Coronary artery (tissue), 2 donors: ENCODE data around the gene TPTE.
"Not testable (repeated sequence)": the region's sequence is repeated elsewhere in the genome, so short reads cannot be mapped to it uniquely, and the experiment has no call there.

Experiments
- DNase-seq: peaks from one replicate; pipeline ENCODE4 v3.0.0-alpha.2; 2017; ENCODE audit warnings: low spot score
- H3K27ac ChIP-seq, 2 donors: fragments of 200-600 bp; sonication (generic); one replicate each; pipeline ENCODE4 v1.5.1; 2016 to 2019
- H3K4me3 ChIP-seq: fragments of 200-600 bp; sonication (generic); 2 replicates; pipeline ENCODE4 v1.5.1; 2016; ENCODE audit warnings: mild to moderate bottlenecking, moderate library complexity
- CTCF ChIP-seq: fragments of 200-600 bp; sonication (generic); IDR thresholded peaks from one replicate; pipeline ENCODE4 v1.5.1; 2019; ENCODE audit warnings: antibody characterized with exemption

The TPTE gene

DNA sequence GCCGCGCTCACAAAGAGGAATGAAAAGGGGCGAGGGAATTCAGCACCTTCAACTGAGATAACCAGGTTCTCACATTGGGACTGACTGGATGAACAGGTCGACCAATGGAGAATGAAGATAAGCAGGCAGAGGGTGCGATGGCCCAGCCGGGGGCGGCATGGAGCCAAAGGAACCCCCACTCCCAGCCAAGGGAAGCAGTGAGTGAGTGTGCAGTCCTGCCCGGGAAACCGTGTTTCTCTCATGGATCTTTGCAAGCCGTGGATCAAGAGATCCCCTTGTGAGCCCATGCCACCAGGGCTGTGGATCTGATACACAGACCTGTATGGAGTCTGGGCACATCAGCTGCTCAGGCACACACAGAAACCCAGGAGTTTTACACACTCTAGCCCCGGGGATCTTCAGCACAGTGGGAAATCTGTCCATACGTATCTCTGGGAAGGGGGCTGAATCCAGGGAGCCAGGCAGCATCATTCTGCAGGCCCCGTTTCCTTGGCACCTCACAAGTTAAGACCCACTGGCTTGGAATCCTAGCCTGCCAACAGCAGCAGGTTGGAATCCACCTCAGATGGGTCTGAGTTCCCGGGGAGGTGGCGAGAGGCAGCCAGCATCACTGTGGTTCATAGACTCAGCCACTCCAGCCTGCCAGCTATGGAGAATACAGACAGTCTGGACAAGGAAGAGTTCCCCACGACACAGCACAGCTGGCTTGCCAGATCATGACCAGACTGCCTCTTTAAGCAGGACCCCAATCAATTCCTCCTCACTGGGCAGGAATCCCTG, 53.3 kb downstream of the TPTE start:
- DNase-seq, H3K27ac ChIP-seq: not testable (repeated sequence)

DNA sequence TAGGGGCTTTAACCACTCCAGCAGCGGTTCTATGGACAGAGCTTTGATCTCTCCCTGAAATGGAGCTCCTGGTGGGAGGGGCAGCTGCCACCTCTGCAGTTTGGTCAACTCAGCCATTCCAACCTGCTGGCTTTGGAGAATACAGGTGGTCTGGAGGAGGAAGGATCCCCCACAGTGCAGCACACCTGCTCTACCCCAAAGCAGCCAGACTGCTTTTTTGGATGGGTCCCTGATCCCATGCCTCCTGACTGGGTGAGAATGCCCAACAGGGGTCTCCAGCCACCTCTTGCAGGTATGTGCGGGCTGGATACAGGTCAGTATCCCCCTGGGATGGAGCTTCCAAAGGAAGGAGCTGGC, 53.9 kb downstream of the TPTE start:
- Histone ChIP-seq H3K4me3 (no peak overlapping the region), H3K27ac (no peak overlapping the region)
- DNase-seq, result no peak
- TF ChIP-seq CTCF, result no peak

More for the DNA sequence above, 53.3 kb downstream of the TPTE start:
- not testable (repeated sequence) for H3K4me3 ChIP-seq

GRCh38 chr21:10578910-10579309, 57.5 kb downstream of the TPTE start:
- DNase-seq, H3K4me3 ChIP-seq, H3K27ac ChIP-seq: not testable (repeated sequence)

DNA sequence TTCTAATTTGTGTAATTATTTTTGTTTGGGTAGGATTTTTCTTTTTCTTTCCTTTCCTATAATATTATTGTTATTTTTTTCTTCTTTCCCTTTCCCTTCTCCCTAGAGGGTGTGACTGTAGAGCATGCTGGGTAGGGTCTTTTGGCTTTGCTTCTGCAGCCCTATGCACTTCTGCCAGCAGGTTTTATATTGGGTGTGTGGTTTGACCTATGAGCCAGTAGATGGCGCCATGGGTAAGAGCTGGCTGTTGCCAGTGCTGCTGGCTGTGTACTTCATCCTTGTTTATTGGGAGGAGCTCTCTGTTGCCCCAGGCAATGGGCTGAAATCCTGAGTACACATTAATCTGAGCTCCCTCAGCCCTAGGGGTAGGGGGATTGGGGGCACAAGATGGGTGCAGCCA, 67.7 kb downstream of the TPTE start:
- H3K4me3 ChIP-seq, H3K27ac ChIP-seq, DNase-seq: not testable (repeated sequence)

DNA sequence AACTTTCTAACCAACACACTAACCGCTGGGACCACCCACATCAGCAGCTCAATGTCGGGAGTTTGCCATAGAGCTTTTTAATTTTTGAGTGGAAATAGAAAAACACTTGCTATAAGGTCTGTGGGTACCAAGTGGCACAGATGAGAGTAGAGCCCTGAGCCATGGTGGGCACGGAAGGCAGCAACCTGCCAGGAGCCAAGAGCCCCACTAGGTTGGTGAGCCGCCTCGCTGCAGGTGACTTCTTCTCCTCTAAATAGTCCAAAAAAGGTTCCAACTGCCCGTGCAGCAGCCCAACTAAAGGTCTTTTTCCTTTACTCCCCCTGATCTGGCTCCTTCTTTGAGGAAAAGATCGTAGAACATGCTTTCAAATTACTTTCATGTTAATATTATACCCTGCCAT, 85.7 kb downstream of the TPTE start:
- not testable (repeated sequence) for DNase-seq, H3K27ac ChIP-seq, H3K4me3 ChIP-seq

GRCh38 chr21:10614285-10614684, 92.9 kb downstream of the TPTE start:
- not testable (repeated sequence) for DNase-seq, H3K27ac ChIP-seq, H3K4me3 ChIP-seq

GRCh38 chr21:10616061-10616460, 94.7 kb downstream of the TPTE start:
- not testable (repeated sequence) for DNase-seq, H3K27ac ChIP-seq, H3K4me3 ChIP-seq

DNA sequence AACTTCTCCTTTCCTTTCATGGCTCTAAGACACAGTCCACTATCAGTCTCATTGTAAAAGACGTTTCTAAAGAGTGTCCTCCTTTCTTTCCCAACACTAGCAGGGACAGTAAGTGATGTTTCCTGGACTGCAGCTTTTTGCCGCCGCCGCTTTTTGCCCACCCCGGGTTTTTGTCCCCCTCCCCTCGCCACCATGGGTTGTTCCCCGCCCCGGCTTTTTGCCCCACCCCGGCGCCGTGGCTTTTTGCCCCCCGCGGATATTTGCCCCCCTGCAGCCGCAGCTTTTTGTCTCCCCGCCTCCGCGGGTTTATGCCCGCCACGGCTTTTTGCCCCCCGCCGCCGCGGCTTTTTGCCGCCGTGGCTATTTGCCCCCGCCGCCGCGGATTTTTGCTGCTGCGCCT, 95.2 kb downstream of the TPTE start:
- no peak for DNase-seq
- H3K4me3 ChIP-seq, result no peak overlapping the region
- TF ChIP-seq CTCF, result no peak
- no peak overlapping the region for H3K27ac ChIP-seq

GRCh38 chr21:10617133-10617752, 95.9 kb downstream of the TPTE start:
- H3K27ac ChIP-seq, DNase-seq, H3K4me3 ChIP-seq: not testable (repeated sequence)

DNA sequence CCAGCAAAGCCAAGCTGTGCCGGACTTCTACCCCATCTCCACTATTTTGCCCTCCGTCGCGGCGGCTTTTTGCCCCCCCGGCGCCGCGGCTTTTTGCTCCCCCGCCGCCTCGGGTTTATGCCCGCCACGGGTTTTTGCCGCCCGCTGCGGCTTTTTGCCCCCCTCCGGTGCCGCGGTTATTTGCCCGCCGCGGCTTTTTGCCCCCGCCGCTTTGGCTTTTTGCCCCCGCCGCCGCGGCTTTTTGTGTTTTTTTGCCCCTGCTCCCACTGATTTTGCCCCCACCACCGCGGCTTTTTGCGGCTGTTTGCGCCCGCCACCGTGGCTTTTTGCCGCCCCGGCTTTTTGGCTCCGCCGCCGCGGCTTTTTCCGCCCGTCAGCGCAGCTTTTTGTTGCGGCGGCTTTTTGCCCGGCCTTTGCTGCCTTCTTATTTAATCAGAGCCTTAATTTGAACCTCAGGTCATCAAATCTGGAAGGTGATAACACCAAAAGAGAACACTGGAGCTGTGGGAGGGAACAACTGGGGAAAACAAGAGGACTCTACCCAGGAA, 106.0 kb downstream of the TPTE start:
- TF ChIP-seq CTCF, result no peak
- no peak for DNase-seq
- H3K27ac ChIP-seq, result no peak overlapping the region
- H3K4me3 ChIP-seq, result no peak overlapping the region

- not testable (repeated sequence) for H3K27ac ChIP-seq, DNase-seq
Observed at GRCh38 chr21:10629239-10629638, 107.9 kb downstream of the TPTE start.

GRCh38 chr21:10630829-10631228, 109.4 kb downstream of the TPTE start:
- DNase-seq, H3K27ac ChIP-seq, H3K4me3 ChIP-seq: not testable (repeated sequence)

More at GRCh38 chr21:10629239-10629638, 107.9 kb downstream of the TPTE start:
- not testable (repeated sequence) for H3K4me3 ChIP-seq

DNA sequence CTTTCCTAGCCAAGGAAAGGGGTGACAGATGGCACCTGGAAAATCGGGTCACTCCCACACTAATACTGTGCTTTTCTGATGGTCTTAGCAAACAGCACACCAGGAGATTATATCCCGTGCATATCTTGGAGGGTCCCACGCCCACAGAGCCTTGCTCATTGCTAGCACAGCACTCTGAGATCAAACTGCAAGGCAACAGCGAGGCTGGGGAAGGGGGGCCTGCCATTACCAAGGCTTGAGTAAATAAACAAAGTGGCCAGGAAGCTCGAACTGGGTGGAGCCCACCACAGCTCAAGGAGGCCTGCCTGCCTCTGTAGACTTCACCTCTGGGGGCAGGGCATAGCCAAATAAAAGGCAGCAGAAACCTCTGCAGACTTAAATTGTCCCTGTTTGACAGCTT, 109.9 kb downstream of the TPTE start:
- not testable (repeated sequence) for DNase-seq, H3K27ac ChIP-seq

GRCh38 chr21:10638144-10638543, 116.8 kb downstream of the TPTE start:
- not testable (repeated sequence) for H3K4me3 ChIP-seq, DNase-seq, H3K27ac ChIP-seq

More for the DNA sequence above, 109.9 kb downstream of the TPTE start:
- not testable (repeated sequence) for H3K4me3 ChIP-seq
